Amniotic epithelial cell (primary cell): ENCODE results near the gene MBTPS2.
"Not testable (repeated sequence)": the region's sequence is repeated elsewhere in the genome, so short reads cannot be mapped to it uniquely, and the experiment has no call there.

Source experiments
- DNase-seq: peaks from one replicate; pipeline ENCODE4 v3.0.0-alpha.2; 2010; ENCODE audit warnings: low read depth

MBTPS2 gene

GRCh38 chrX:21856504-21856903 lies 17.1 kb downstream of the MBTPS2 start:
- DNase-seq = no peak

- peak; percentile 43 for DNase-seq
These were observed 23.8 kb downstream of the MBTPS2 start for GRCh38 chrX:21863241-21863640.

DNA sequence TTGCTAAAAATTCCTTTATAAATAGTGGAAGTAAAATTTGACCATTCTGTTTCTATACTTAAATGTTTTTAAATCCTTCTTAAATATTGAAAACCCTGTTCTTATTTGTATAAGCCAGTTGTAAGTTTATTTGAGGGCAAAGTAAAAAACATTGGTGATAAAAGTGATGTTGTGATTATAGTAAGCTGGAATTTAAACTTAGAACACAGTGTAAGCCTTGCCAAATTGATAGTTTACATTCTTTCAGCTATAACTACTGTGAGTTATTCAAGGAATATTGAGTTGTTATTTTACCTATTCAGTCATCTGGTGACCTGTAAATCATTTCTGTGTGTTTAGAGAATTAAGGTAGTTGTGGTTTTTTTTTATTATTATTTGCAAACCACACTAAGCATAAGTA lies 26.0 kb downstream of the MBTPS2 start:
- DNase-seq = no peak

GRCh38 chrX:21870494-21870893 lies 31.1 kb downstream of the MBTPS2 start:
- DNase-seq = no peak

- DNase-seq = peak; percentile 41
These were observed 33.8 kb downstream of the MBTPS2 start for GRCh38 chrX:21873063-21873775.

DNA sequence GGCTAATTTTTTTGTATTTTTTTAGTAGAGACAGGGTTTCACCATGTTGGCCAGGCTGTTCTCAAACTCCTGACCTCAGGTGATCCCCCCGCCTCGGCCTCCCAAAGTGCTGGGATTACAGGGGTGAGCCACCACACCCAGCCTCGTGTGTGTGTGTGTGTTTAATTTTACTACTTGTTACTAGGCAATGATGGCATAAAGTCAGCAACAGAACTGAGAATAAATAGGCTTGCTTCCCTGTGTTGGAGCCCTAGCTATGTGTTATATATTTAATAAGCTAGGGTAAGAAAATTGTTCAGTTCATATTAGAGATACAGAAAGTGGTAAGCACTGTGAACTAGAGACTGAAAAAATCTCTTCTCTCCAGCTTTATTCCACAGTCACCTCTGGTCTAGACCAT lies 34.8 kb downstream of the MBTPS2 start:
- not testable (repeated sequence) for DNase-seq

- DNase-seq = no peak
These were observed 35.6 kb downstream of the MBTPS2 start for GRCh38 chrX:21875013-21875412.

DNA sequence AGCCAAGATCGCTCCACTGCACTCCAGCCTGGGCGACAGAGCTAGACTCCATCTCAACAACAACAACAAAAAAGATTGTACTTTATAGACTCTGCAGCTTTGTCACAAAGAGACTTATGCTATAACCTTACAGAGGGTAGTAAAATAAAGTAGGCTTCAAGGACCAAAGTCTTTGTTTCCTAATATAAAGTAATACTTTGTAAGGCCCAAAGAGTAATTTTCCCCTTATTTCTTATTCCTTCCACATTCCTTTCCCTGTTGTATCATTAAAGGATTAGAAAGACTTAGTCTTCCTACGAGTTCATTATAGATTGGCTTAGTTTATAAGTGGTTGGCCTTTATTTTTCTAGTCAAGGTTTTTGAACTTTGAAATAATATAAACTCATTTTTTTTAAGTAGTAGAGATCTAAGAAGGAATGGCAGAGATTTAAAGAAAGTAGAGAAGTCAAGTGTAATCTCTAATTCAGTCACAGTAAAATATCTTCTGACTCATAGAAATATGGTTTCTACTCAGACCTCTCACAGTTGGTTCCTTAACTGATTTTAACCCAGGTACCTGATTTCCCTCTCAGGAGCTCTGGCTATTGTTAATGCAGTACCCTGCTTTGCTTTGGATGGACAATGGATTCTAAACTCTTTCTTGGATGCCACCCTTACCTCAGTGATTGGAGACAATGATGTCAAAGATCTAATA lies 42.6 kb downstream of the MBTPS2 start:
- no peak for DNase-seq

DNA sequence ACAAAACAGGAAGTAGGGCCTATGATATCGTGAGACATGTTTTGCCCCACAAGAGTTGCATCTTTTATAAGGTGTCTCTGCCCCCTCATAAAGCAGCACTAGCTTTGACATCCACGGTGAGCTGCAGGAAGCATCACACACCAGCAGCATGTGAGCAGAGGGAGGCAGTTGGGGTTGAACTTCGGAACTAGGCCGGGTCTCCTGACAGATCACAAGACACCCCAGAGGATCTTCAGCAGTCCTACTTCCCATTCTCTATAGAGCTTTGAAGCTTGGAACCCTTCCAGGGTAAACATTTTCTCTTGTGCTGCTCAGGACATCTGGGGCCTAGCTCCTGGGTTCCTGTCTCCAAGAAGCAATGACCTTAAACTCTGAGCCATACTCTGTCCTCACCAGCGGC lies 43.8 kb downstream of the MBTPS2 start:
- DNase-seq = no peak

DNA sequence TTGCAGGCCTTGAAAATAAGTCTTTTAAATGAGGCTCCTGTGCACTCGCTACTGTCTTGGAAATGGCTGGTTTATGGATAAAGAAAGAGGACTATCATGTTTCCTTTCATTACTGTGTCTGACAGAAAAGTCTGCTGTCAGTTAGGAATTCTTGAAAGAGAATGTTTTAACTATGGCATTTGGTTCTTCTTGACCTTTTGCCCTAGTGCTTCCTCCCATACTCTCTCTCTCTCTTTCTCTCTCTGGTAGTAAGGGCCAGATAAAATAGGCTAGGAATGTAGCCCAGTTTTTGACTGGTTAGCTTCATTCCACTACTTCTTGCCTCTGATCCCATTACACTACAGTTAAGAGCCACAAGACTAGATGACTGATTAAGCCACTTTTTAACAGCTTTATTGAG lies 46.2 kb downstream of the MBTPS2 start:
- peak; percentile 60 for DNase-seq

DNA sequence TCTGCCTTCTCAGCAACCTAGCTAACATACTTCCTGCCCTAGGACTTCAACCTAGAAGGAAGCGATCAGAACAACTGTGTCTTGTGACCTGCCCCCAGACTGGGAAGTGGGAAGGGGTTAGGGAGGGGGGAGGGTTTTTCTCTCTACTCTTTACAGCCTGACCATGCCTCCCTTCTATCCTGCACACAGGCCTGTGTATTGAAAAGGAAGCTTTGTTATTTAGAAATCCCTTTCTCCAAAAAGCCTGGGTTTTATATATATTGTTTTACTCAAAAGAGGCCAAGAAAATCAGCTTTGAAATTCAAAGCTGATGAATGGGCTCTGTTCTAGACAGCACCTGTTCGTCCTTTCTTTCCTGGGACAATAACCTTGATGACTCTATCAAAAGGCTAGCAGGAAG lies 65.9 kb downstream of the MBTPS2 start:
- no peak for DNase-seq

DNA sequence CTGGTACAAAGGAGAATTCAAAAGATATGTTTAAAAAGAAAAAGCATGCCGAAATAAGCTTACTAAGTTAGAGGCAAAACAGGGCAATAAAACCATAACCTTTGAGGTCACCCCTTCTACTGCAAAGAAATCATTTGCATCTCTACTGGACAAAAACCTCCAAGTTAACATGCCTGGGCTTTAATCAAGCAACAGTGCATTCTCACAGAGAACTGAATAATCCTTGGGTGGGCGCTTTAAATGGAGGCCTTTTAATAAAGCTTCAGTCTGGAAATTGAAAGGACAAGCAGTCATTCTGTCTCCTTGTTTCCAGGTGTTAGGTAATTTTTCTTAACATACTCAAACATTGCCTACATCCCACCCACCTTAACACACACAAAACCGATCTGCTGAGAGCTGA lies 66.5 kb downstream of the MBTPS2 start:
- DNase-seq = no peak

GRCh38 chrX:21907260-21907659 lies 67.8 kb downstream of the MBTPS2 start:
- DNase-seq = peak; percentile 56

DNA sequence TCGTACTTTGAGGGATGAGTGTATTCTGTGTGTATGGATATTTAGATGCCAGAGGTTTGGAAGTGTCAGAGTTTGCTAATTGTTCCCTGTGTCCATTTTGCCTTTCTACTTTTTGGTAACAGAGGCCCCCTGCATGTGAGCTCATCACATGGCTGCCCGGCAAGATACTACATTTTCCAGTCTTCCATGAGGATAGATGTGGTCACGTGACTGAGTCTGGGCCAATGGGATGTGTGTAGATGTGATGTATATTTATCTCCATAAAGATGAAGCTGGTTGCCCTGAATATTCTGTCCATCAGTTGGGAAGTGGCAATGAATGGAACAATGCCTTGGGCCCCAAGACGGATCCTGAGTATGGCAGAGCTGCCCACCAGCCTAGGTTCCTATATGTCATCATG lies 72.1 kb downstream of the MBTPS2 start:
- DNase-seq = no peak

DNA sequence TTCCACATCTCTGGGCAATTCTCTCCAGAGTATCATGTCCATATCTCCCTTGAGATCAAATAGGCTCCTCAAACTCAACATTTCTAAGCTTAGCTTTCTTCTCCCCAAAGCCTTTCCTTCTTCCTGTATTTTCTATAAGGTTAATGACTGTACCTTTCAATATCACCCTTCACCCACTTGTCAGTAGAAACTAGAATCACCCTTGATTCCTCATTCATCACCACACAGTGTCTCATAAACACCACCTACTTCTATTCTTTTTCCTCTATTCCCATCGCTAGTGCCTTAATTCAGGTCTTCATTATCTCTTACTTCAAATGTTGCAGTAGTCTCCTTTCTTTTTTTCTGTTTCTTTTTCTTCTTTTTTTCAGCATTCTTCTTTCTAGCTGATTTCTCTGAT lies 72.8 kb downstream of the MBTPS2 start:
- no peak for DNase-seq

DNA sequence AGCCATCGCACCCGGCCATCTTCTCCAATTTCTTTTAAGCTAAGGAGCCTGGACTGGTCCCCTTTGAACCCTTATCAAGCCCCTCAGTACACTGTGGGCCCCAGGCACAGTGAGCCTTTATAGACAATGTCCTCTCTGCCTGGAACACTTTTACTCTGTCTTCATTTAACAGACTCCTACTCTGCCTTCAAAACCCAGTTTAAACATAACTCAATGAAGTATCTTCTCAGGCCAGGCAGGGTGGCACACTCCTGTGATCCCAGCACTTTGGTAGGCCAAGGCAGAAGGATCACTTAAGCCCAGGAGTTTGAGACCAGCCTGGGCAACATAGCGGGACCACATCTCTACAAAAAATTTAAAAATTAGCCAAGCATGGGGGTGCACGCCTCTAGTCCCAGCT lies 73.6 kb downstream of the MBTPS2 start:
- no peak for DNase-seq

GRCh38 chrX:21926116-21926515 lies 86.7 kb downstream of the MBTPS2 start:
- peak; percentile 50 for DNase-seq

GRCh38 chrX:21926527-21927278 lies 87.3 kb downstream of the MBTPS2 start:
- DNase-seq = peak; percentile 93

DNA sequence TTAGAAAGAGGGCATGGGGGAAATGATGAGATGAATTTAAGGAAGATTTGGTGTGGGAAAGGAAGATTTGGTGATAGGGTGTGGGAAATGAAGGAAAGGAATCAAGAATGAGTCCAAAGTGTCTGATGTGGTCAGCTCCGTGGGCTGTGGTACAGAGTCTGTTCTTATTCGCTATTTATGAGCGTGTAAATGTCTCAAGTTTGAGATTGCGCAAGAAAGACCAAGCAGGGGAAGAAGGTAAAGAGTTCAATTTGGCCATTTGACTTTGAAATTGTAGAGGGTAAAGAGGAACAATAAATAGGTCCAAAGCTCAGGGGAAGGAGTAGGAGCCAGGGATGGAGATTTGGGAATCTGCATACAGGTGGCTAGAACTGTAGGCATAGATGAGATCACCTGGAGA lies 89.8 kb downstream of the MBTPS2 start:
- DNase-seq = no peak

DNA sequence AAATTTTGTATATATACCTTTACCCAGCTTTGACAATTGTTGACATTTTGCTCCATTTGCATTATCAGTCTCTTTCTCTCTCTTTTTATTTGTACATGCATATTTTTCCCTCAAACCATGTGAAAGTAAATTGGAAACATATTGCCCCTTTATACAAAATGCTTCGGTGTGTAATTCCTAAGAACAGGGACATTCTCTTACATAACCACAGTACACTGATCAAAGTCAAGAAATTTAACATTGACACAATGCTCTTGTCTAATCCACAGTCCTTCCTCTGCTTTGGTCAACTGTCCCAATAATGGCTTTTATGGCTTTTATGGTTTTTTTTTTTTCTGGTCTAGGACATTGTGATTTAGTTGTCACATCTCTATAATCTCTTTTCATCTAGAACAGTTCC lies 91.6 kb downstream of the MBTPS2 start:
- DNase-seq = no peak

GRCh38 chrX:21932292-21933002 lies 93.0 kb downstream of the MBTPS2 start:
- peak; percentile 92 for DNase-seq

DNA sequence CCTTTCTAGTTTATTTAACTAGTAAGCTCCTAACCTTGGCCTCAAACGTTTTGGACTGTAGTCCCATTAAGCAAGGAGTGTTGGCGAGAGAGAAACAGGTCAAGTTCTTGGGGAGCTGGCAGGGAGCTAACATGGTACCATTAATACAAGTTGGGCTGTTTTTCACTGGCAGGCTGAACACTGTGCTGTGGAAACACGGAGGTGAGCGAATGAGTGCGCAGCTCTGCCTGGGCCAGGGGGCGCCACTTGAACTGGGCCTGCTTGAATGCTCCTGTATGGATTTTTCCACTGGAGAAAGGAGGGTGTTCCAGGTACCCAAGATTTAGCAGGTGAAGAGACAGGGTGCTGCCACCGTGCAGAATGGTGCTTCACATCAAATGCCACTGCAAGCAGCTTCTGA lies 93.7 kb downstream of the MBTPS2 start:
- DNase-seq = no peak

DNA sequence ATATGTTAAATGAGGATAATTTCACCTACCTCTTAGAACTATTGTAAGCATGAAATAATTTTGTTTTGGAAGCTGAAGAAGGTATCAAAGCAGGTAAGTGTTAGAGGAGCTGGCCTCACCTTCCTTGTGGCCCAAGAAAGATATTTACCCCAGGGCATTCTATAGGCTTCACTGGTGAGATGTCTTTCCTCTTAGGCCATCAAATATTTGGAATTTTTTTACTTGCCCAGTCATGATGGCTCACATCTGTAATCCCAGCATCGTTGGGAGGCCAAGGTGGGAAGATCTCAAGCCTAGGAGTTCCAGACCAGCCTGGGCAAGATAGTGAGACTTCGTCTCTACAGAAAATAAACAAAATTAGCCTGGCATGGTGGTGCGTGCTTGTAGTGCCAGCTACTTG lies 95.0 kb downstream of the MBTPS2 start:
- no peak for DNase-seq
